Measurements from ENCODE around the gene GRIK1.

Gene GRIK1

GRCh38 chr21:29642551-29643245 lies 297.1 kb downstream of the GRIK1 start:
- no peak for DNase-seq (ENCODE audit: low spot score)

DNA sequence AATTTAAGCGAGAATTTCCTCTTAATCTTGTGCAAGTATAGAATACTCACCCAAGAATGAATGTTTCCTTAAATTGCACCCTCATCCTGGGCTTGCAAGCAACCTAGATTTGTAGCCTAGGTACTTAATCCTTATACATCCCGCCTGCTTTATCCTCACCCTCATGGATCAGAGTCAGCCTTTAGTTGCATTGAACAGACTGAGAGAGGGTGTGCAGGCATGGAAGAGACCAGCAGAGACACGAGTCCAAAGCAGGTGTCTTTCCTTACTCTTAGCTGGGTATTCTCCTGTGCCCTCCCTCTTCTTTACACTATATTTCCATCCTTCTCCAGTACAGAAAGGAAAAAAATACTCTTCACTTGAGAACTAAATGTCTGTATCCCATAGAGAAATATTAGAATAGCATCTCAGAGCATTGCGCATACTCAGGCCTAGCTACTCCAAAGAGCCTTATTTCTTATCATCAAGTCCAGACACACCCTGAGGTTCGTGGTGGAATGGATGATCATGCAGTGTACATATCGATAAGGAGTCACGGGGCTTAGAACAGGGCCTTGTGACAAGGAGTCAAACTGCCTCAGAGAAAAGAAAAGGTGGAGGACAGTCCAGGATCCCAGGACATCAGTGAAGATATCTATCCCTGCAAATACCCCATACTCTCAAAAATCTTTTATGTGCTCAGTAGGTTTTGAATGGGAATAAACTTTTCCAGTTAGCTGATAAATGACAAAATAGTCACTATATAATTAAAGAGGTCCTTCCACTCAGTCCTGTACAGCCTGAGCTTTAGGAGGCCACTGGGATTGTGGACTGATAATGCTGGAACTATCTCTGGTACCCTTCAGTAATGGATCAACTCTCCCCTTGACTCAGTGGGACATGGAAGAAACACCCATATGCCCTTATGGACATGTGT lies 297.9 kb downstream of the GRIK1 start:
- DNase-seq (ENCODE audit: low spot score), result no peak

- no peak for DNase-seq (ENCODE audit: low spot score)
Observed at GRCh38 chr21:29641001-29641634, 298.7 kb downstream of the GRIK1 start.

- DNase-seq (ENCODE audit: low spot score), result no peak
Observed at GRCh38 chr21:29640080-29640508, 299.7 kb downstream of the GRIK1 start.

- DNase-seq (ENCODE audit: low spot score), result no peak
Observed at GRCh38 chr21:29639366-29640079, 300.3 kb downstream of the GRIK1 start.

- no peak for DNase-seq (ENCODE audit: low spot score)
Observed at GRCh38 chr21:29638761-29639327, 301.0 kb downstream of the GRIK1 start.

GRCh38 chr21:29638138-29638537 lies 301.7 kb downstream of the GRIK1 start:
- no peak for DNase-seq (ENCODE audit: low spot score)

GRCh38 chr21:29637553-29637952 lies 302.2 kb downstream of the GRIK1 start:
- DNase-seq (ENCODE audit: low spot score), result no peak

- no peak for DNase-seq (ENCODE audit: low spot score)
Observed at GRCh38 chr21:29637134-29637533, 302.7 kb downstream of the GRIK1 start.

GRCh38 chr21:29634418-29634817 lies 305.4 kb downstream of the GRIK1 start:
- no peak for DNase-seq (ENCODE audit: low spot score)

DNA sequence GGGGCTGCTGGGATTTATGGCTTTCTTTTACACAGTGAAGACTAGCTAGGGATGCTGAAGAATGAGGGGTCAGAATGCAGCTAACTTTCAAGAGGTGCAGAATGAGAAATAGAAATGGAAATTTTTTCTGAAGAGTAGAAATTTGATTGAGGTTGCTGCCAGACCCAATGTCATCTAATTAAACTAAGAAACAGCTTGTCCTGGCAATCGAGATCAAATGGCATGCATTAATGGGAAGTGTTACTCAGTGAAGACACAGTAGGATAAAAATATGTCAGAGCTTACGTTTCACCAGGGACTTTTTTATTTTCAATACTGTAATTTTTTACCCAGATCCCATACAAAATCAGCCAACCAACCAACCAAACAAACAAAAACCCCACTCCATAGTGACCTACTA lies 306.0 kb downstream of the GRIK1 start:
- DNase-seq (ENCODE audit: low spot score), result no peak

DNA sequence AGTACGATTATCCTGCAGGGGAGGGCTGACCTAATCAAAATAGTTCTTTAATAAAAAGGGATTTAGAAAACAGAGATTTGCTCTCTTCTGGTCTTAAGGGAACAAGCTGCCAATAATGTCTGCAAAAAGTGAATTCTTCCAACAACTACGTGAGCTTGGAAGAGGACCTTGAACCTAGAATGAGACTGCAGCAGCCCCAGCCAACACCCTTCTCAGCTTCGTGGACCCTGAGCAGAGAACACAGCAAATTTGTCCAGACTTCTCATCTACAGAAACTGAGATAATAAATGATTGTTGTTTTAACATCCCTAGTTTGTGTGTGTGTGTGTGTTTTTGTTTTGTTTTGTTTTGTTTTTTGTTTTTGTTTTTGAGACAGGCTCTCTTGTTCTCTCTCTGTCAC lies 309.4 kb downstream of the GRIK1 start:
- DNase-seq (ENCODE audit: low spot score), result no peak

GRCh38 chr21:29627905-29628304 lies 311.9 kb downstream of the GRIK1 start:
- DNase-seq (ENCODE audit: low spot score), result no peak

GRCh38 chr21:29626801-29627470 lies 312.9 kb downstream of the GRIK1 start:
- no peak for DNase-seq (ENCODE audit: low spot score)

DNA sequence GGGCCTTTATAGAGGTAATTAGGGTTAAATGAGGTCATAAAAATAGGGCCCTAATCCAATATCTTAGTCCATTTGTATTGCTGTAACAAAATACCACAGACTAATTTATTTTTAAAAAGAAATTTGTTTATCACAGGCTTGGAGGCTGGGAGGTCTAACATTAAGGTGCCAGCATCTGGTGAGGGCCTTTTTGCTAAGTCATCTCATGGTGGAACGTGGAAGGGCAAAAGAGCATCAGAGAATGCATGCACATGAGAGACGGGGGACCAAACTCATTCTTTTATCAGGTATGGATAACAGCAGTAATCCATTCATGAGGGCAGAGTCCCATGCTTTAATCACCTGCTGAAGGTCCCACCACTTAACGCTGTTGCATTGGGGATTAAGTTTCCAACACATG lies 313.8 kb downstream of the GRIK1 start:
- no peak for DNase-seq (ENCODE audit: low spot score)

- no peak for DNase-seq (ENCODE audit: low spot score)
Observed at GRCh38 chr21:29624776-29625175, 315.0 kb downstream of the GRIK1 start.

- DNase-seq (ENCODE audit: low spot score), result no peak
Observed at GRCh38 chr21:29621525-29621924, 318.3 kb downstream of the GRIK1 start.

- no peak for DNase-seq (ENCODE audit: low spot score)
Observed at GRCh38 chr21:29616209-29616751, 323.5 kb downstream of the GRIK1 start.

DNA sequence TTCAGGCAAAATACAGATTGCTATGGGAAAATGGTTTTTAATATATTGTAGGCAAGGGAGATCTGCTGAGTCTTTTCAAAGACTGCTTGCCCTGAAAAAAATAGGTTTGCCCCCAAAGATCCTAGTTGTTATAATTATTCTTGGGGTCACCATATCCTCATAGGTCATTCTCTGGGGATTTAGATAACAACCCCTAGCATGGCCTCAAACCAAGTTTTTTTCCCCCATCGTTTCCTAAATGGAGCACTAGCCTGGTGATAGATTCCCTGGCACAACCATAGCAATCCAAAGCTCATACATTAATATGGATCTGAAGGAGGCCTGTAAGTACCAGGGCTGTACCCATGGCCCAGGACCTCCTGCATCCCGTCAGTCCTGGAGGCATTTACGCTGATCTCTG lies 325.9 kb downstream of the GRIK1 start:
- no peak for DNase-seq (ENCODE audit: low spot score)

DNA sequence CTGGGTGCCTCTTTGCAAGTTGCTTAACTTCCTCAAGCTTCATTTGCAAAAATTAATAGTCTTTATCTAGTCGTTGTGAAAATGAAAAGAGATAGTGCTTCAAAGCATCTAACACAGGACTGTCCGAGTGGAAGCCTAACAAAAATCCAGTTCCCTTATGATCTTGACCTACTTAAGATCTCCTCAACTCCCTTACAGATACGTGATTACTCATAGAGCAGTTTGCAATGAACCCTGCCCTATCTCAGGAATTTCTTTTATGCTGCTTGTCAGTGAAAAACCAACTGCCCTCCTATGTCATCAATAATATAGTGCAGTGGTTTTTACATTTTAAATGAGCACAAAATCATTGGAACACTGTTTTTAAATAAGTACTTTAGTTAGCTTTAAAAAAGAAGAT lies 326.8 kb downstream of the GRIK1 start:
- no peak for DNase-seq (ENCODE audit: low spot score)

- no peak for DNase-seq (ENCODE audit: low spot score)
Observed at GRCh38 chr21:29610779-29611360, 328.9 kb downstream of the GRIK1 start.
